ENCODE data around the gene DMP1.

DMP1 gene

DNA sequence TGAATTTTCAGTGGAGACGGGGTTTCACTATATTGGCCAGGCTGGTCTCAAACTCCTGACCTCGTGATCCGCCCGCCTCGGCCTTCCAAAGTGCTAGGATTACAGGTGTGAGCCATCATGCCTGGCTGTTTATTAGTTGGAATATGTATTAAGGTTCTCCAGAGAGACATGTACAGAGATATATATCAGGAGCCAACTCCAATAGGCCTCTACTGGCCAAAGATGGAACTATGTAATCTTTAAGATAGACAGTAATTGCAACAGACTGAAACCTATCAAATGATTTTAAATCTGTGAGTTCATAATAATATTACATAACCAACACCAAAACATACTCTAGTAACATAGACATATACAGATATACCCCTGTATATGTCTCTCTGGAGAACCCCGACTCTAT, 5.8 kb upstream of the DMP1 start:
- in situ Hi-C loops (cut with HindIII; ENCODE audit: low pct_ligation_motif_present, low sequenced_read_pairs) = no loop called here

DNA sequence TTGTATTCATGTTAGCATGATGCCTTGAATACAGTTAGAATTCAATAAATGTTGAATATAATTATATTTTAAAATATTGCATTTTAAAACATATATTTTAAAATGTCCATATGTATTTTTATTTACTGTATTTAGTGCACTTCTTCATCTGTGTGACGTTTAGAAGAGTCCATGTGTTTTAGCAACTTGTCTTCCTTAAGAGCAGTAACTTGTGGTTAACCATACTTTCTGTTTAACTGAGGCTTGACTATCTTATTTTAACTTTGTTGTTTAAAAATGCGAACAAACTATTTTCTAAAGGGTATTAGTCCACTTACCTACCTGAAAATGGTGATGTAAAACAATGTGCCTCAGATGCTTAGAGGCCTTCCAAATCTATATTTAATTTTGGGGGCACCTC, 858 bp downstream of the DMP1 start:
- Histone ChIP-seq H3K27ac (no peak overlapping the region), H3K36me3 (replicated peaks) (no peaks in the 10 kb centered on the region), H3K4me3 (ENCODE audit: low read depth, low read length) (no peak overlapping the region), H3K27me3 (replicated peaks) (no peaks in the 10 kb centered on the region)
- in situ Hi-C loops (cut with HindIII; ENCODE audit: low pct_ligation_motif_present, low sequenced_read_pairs) = no loop called here
- no peak for DNase-seq
- TF ChIP-seq, protein P1, sequence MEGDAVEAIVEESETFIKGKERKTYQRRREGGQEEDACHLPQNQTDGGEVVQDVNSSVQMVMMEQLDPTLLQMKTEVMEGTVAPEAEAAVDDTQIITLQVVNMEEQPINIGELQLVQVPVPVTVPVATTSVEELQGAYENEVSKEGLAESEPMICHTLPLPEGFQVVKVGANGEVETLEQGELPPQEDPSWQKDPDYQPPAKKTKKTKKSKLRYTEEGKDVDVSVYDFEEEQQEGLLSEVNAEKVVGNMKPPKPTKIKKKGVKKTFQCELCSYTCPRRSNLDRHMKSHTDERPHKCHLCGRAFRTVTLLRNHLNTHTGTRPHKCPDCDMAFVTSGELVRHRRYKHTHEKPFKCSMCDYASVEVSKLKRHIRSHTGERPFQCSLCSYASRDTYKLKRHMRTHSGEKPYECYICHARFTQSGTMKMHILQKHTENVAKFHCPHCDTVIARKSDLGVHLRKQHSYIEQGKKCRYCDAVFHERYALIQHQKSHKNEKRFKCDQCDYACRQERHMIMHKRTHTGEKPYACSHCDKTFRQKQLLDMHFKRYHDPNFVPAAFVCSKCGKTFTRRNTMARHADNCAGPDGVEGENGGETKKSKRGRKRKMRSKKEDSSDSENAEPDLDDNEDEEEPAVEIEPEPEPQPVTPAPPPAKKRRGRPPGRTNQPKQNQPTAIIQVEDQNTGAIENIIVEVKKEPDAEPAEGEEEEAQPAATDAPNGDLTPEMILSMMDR (IDR thresholded peaks at IDR 0.05; ENCODE audit: low read depth, low read length, missing control alignments) = no peak

More for the DNA sequence above, 5.8 kb upstream of the DMP1 start:
- Histone ChIP-seq H3K27me3 (replicated peaks) (no peaks in the 10 kb centered on the region), H3K36me3 (replicated peaks) (no peaks in the 10 kb centered on the region), H3K4me3 (ENCODE audit: low read depth, low read length) (no peak overlapping the region), H3K27ac (no peak overlapping the region)
- no peak for DNase-seq
- TF ChIP-seq, protein P1 (IDR thresholded peaks at IDR 0.05; ENCODE audit: low read depth, low read length, missing control alignments) = no peak

DNA sequence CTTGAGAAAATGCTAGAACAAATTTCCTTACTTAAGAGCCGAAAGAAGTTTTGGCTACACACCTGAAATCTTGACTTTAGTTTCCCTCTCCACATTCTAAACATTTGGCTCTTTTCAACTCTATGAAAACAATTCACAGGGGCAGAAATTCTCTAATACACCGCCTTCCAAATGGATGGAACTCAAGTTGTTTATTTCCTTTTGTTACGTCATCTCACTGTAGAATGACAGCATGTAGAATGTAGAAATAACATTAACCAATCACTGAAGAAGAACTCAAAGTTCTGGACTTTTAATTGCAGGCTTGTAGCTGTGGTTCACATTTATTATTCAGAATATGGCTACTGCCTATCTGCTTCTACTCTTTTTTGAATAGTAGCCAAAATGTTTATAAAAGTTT, 1.9 kb downstream of the DMP1 start:
- in situ Hi-C loops (cut with HindIII; ENCODE audit: low pct_ligation_motif_present, low sequenced_read_pairs) = no loop called here
- Histone ChIP-seq H3K27ac (no peak overlapping the region), H3K36me3 (replicated peaks) (no peaks in the 10 kb centered on the region), H3K27me3 (replicated peaks) (no peaks in the 10 kb centered on the region), H3K4me3 (ENCODE audit: low read depth, low read length) (no peak overlapping the region)
- DNase-seq = no peak
- TF ChIP-seq, protein P1 (IDR thresholded peaks at IDR 0.05; ENCODE audit: low read depth, low read length, missing control alignments) = no peak

DNA sequence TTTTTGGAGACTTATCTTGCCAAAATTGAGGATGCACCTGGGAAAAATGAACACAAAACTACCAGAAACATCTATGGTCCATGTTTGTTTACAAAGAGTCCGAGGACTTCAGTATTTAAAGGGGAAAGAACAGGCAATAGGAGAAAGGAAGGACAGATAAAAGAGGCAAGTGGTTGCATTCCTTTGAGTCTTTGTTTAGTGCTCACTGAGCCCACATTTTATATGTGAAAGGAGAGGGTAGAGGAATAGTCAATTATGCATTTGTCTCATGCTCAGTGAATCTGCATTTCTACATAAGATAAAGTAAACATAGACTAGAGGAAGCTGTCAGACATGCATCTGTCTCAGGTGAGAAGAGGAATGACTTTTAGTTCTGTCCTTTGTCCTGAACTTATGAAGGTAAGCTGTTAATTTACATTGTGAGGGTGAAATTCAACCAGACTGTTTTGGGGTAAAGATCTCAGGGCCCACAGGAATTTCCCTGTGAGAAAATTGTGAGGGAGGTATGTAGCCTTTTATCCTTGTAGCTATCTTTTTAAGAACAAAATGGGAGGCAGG, 4.5 kb downstream of the DMP1 start:
- TF ChIP-seq, protein P1 (IDR thresholded peaks at IDR 0.05; ENCODE audit: low read depth, low read length, missing control alignments) = no peak
- in situ Hi-C loops (cut with HindIII; ENCODE audit: low pct_ligation_motif_present, low sequenced_read_pairs) = no loop called here
- Histone ChIP-seq H3K27ac (no peak overlapping the region), H3K4me3 (ENCODE audit: low read depth, low read length) (no peak overlapping the region), H3K27me3 (replicated peaks) (no peaks in the 10 kb centered on the region), H3K36me3 (replicated peaks) (no peaks in the 10 kb centered on the region)
- DNase-seq = no peak

DNA sequence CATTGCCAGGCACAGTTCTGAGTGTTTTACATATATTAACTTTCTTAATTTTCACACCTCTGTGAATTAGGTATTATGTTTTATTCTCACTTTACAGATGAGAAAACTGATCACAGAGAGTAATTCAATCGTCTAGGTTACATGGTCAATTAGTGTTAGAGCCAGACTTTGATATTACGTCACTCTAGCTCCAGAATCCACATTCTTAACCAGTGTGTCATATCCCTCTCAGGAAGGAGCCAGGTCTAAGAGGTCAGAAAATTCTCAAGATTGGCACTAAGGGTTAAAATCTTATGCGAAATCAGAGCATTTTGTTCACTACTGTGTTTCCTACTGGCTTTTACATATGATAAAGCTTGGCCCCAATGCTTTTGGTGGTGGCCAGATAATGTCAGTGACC, 7.4 kb downstream of the DMP1 start:
- TF ChIP-seq, protein P1 (IDR thresholded peaks at IDR 0.05; ENCODE audit: low read depth, low read length, missing control alignments) = no peak
- DNase-seq = peak; percentile 64
- H3K36me3 ChIP-seq (replicated peaks) = no peaks in the 10 kb centered on the region
- in situ Hi-C loops (cut with HindIII; ENCODE audit: low pct_ligation_motif_present, low sequenced_read_pairs) = no loop called here
- no peaks in the 10 kb centered on the region for H3K27me3 ChIP-seq (replicated peaks)
- H3K4me3 ChIP-seq (ENCODE audit: low read depth, low read length) = no peak overlapping the region
- H3K27ac ChIP-seq = peak overlapping the region; percentile 7

DNA sequence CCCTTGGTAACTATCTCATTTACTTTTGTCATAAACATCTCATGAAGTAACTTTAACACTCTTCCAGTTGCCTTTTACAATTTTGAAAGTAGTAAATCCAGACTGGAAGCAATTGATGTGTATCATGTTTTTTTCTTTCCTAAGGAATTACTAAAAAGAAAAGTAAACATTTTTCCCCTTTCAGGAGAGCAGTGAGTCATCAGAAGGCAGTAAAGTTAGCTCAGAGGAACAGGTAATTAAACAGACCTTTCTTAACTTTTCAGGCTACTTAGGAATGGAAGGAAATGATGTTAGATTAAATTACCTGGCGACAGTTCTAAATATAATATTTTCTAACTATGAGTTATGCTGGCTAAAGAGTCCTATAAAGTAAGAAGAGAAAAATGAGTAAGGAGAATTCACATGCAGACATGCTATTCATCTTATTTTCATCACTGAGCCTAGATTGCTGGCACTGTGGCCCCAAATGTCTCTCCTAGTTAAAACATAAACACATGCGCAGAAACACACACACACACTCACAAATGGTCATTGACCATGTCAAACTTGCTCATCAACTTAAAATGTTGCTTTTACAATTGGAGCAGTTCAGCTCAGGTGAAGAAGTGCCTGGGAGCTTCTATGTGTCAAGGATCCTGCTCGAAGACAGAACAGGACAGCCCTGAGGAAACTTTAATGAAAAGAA, 9.3 kb downstream of the DMP1 start:
- no peaks in the 10 kb centered on the region for H3K36me3 ChIP-seq (replicated peaks)
- TF ChIP-seq, protein P1 (IDR thresholded peaks at IDR 0.05; ENCODE audit: low read depth, low read length, missing control alignments) = no peak
- no peak overlapping the region for H3K27ac ChIP-seq
- in situ Hi-C loops (cut with HindIII; ENCODE audit: low pct_ligation_motif_present, low sequenced_read_pairs) = no loop called here
- no peak overlapping the region for H3K4me3 ChIP-seq (ENCODE audit: low read depth, low read length)
- H3K27me3 ChIP-seq (replicated peaks) = no peaks in the 10 kb centered on the region
- no peak for DNase-seq
